GM12864 (cell line): Measurements from ENCODE around the gene WASF2.
A peak's percentile ranks its signal among the peaks of the same experiment; 100 is the strongest.
"Not testable (repeated sequence)": the region's sequence is repeated elsewhere in the genome, so short reads cannot be mapped to it uniquely, and the experiment has no call there.

ENCODE experiments used
- DNase-seq: peaks from one replicate; pipeline ENCODE4 v3.0.0-alpha.2; 2011; ENCODE audit warnings: low read depth
- H3K4me3 ChIP-seq: 2 replicates; pipeline ENCODE4 v1.5.1; 2011; ENCODE audit warnings: mild to moderate bottlenecking, low read depth, low read length, control low read depth
- TF ChIP-seq, protein P1 (sequence below): IDR thresholded peaks from 2 replicates; pipeline ENCODE4 v1.5.1; 2011; ENCODE audit warnings: low read depth, mild to moderate bottlenecking, moderate library complexity, low read length, control low read depth, inconsistent platforms; ENCODE audit errors: missing control alignments

WASF2 gene

DNA sequence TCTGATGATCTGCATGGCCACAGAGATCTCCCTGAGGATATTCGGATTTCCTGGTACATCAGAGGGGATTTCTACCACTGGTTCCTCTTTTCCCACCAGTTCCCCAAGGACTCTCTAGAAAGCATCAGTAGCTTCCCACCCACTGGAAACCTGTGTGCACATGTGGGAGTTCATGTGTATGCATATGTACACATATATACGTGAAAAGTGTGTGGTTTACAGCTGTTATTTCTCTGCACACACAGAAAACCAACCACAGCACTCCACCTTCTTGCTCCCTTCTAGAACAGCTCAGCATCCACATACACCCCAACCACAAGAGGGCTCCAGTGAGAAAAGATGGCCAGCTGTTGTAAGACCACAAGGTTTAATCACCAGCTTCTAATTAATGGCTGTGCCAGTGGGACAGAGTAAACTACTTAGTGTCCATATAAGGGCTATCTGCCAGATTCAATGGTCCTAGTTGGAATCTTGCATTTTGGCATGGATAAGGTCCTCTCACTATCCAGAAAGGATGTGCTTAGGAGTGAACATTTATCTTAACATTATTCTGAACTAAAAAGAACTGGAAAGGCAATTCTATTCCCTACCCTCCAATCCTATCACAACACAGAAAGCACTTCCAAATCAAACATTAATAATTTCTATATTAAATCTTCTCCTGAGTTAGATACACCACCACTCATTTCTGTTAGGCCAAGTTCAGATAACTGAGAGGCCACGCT, 73.4 kb downstream of the WASF2 start:
- TF ChIP-seq, protein P1, sequence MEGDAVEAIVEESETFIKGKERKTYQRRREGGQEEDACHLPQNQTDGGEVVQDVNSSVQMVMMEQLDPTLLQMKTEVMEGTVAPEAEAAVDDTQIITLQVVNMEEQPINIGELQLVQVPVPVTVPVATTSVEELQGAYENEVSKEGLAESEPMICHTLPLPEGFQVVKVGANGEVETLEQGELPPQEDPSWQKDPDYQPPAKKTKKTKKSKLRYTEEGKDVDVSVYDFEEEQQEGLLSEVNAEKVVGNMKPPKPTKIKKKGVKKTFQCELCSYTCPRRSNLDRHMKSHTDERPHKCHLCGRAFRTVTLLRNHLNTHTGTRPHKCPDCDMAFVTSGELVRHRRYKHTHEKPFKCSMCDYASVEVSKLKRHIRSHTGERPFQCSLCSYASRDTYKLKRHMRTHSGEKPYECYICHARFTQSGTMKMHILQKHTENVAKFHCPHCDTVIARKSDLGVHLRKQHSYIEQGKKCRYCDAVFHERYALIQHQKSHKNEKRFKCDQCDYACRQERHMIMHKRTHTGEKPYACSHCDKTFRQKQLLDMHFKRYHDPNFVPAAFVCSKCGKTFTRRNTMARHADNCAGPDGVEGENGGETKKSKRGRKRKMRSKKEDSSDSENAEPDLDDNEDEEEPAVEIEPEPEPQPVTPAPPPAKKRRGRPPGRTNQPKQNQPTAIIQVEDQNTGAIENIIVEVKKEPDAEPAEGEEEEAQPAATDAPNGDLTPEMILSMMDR: peak; percentile 73
- DNase-seq: peak; percentile 60
- no peak overlapping the region for H3K4me3 ChIP-seq

DNA sequence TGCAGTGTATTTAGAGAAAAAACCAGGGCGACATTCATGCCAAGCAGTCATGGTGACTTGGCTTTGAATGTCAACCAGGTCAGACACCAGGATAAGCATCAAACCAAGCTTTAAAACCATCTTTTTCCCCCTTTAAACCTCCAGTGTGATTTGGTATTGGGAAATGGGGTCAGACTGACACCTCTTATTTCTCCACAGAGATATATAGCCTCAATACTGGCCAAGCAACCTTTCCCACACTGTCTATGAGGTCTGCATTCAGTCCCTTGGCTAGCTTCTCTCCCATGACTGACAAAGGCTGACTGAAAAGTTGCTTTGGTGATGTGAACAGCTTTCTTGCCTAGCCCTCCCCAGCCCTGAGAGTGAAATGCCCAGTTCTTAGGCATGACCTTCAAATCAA, 75.9 kb downstream of the WASF2 start:
- TF ChIP-seq, protein P1: no peak
- H3K4me3 ChIP-seq: no peak overlapping the region
- DNase-seq: no peak

GRCh38 chr1:27413004-27413403, 77.0 kb downstream of the WASF2 start:
- no peak overlapping the region for H3K4me3 ChIP-seq
- DNase-seq: no peak
- TF ChIP-seq, protein P1: no peak

DNA sequence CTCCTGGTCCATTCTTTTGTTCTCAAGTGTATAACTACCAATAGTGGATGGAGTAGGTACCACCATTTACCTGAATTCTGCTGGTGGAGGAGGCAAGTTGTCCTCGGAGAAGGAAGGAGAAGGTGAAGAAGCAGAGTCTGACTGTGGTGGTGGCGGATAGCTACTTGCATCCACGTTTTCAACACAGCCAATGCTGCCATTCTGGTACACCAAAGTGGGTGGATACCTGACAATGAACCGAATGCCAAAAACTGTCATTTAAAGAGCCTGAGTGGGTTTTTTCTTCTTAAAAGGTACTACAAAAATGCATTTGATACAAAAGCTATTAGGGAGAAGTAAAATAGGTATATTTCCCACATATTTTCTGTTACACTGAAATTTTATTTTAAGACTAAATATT, 77.5 kb downstream of the WASF2 start:
- no peak for DNase-seq

DNA sequence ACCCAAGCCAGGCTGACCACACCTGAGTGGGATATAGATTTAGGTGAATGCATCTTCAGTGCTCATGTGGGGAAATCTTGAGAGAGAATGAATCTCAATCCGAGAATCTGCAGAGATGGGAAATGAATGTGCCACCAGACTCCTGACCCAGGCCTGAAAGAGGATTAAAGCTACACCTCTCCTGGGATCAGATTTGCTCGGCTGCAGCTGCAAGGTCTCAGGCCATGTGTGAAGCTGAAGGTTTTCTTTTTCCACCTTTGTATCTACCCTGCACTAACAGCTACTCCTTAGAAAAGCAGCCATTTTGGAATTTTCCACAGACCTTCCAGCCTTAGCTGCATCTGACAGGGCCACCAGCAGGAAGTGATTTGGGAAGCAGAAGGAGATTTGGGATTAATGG, 79.3 kb downstream of the WASF2 start:
- TF ChIP-seq, protein P1: no peak
- no peak overlapping the region for H3K4me3 ChIP-seq
- DNase-seq: no peak

More for the DNA sequence above, 77.5 kb downstream of the WASF2 start:
- TF ChIP-seq, protein P1: no peak
- no peak overlapping the region for H3K4me3 ChIP-seq

- TF ChIP-seq, protein P1: no peak
- DNase-seq: no peak
- no peak overlapping the region for H3K4me3 ChIP-seq
Observed at GRCh38 chr1:27409669-27410068, 80.3 kb downstream of the WASF2 start.

- H3K4me3 ChIP-seq: no peak overlapping the region
- no peak for DNase-seq
- TF ChIP-seq, protein P1: no peak
Observed at GRCh38 chr1:27408151-27408550, 81.8 kb downstream of the WASF2 start.

DNA sequence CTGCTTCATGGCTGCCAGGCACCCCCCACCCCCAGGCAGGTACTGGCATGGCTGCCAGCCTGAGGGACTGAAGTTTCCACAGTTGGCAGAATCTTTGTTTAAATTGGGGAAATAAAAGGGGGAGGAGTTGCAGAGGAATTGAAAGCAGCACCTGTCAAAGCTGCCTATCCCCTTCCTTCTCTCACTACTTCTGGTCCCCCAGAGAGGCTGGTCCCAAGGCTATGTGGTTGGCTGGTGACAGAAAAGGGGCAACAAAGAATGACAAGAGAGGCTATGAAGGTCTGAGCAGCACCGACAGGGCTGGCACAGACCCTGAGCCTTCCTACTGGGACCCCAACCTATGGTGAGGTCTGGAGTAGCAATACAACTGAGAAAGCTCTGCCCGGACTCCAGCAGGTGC, 83.2 kb downstream of the WASF2 start:
- DNase-seq, H3K4me3 ChIP-seq: not testable (repeated sequence)
